ENCODE measurements around the gene RNPS1. TPM values are rescaled to one million over a fixed set of nuclear protein-coding genes. Genes with fewer than 3 reads are reported as not detected.
A peak's percentile ranks its signal among the peaks of the same experiment; 100 is the strongest.

The RNPS1 gene
- total RNA-seq, 1 donor = 81.1 TPM

DNA sequence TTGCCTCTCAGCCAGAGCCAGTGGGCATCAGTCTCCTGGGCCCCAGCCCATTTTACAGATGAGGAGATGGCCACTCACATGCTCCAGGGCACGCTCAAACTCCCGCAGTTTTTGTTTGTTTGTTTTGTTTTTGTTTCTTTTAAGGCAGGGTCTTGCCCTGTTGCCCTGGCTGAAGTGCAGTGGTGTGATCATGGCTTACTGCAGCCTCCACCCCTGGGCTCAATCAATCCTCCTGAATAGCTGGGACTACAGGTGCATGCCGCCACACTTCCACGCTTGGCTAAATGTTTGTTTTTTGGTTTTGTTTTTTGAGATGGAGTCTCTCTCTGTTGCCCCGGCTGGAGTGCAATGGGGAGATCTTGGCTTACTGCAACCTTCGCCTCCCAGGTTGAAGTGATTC lies 41.0 kb downstream of the RNPS1 start:
- peaks cover 54% of the 10 kb centered on the region for H4K20me1 ChIP-seq (ENCODE audit: insufficient read depth, low read length)
- H3K4me3 ChIP-seq (ENCODE audit: insufficient read depth, low read length) = no peak overlapping the region
- H3K36me3 ChIP-seq (ENCODE audit: insufficient read depth, low read length) = peaks cover 25% of the 10 kb centered on the region

DNA sequence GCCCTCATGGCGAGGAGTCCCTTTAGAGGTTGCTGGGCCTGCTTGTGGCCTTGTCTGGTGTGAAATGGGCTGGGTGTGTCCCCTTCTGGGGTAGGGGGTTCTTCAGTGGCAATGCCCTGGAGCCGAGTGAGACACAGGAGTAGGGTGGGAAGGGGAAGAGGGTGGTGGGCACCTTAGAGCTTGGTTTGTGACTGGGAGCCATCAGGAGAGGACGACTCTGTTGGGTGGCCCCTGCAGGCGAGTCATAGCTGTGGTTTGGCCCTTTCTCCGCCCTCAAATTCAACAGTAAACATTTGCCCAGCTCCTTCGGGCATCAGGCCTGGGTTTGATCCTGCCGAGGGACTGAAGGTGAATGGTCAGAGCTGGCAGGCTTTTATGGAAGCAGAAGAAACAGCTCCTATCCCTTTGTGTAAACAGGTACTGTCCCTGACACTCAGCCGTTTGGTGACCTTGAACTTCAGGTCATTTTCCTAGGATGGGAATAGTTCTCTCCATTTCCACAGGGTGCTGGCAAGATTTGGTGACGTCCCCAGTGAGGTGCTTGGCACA lies 41.6 kb downstream of the RNPS1 start:
- H4K20me1 ChIP-seq (ENCODE audit: insufficient read depth, low read length) = peaks cover 51% of the 10 kb centered on the region
- peaks cover 21% of the 10 kb centered on the region for H3K36me3 ChIP-seq (ENCODE audit: insufficient read depth, low read length)
- H3K4me3 ChIP-seq (ENCODE audit: insufficient read depth, low read length) = no peak overlapping the region
- no peak overlapping the region for H2AFZ ChIP-seq (ENCODE audit: low read length)
- H3K9me3 ChIP-seq (ENCODE audit: low read depth, low read length) = no peaks in the 10 kb centered on the region
- TF ChIP-seq, protein P1, sequence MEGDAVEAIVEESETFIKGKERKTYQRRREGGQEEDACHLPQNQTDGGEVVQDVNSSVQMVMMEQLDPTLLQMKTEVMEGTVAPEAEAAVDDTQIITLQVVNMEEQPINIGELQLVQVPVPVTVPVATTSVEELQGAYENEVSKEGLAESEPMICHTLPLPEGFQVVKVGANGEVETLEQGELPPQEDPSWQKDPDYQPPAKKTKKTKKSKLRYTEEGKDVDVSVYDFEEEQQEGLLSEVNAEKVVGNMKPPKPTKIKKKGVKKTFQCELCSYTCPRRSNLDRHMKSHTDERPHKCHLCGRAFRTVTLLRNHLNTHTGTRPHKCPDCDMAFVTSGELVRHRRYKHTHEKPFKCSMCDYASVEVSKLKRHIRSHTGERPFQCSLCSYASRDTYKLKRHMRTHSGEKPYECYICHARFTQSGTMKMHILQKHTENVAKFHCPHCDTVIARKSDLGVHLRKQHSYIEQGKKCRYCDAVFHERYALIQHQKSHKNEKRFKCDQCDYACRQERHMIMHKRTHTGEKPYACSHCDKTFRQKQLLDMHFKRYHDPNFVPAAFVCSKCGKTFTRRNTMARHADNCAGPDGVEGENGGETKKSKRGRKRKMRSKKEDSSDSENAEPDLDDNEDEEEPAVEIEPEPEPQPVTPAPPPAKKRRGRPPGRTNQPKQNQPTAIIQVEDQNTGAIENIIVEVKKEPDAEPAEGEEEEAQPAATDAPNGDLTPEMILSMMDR (IDR thresholded peaks at IDR 0.05; ENCODE audit: extremely low read depth, low read depth, low read length) = no peak
- peak; percentile 91 for DNase-seq (ENCODE audit: insufficient read length, low spot score, missing footprints)
- peak overlapping the region; percentile 5 for H3K27ac ChIP-seq (ENCODE audit: low read depth, low read length)
- H3K27me3 ChIP-seq (ENCODE audit: insufficient read depth, low read length) = no peaks in the 10 kb centered on the region
- peaks cover 14% of the 10 kb centered on the region for H3K4me1 ChIP-seq (ENCODE audit: insufficient read depth, low read length)
- H3K79me2 ChIP-seq (ENCODE audit: insufficient read depth, low read length) = peaks cover 64% of the 10 kb centered on the region
- peak overlapping the region; percentile 20 for H3K4me2 ChIP-seq (ENCODE audit: insufficient read depth, low read length)

More for the DNA sequence above, 41.0 kb downstream of the RNPS1 start:
- no peaks in the 10 kb centered on the region for H3K27me3 ChIP-seq (ENCODE audit: insufficient read depth, low read length)
- TF ChIP-seq, protein P1 (IDR thresholded peaks at IDR 0.05; ENCODE audit: extremely low read depth, low read depth, low read length) = no peak
- H3K4me1 ChIP-seq (ENCODE audit: insufficient read depth, low read length) = peaks cover 14% of the 10 kb centered on the region
- no peaks in the 10 kb centered on the region for H3K9me3 ChIP-seq (ENCODE audit: low read depth, low read length)
- no peak overlapping the region for H3K27ac ChIP-seq (ENCODE audit: low read depth, low read length)
- no peak for DNase-seq (ENCODE audit: insufficient read length, low spot score, missing footprints)
- no peak overlapping the region for H3K4me2 ChIP-seq (ENCODE audit: insufficient read depth, low read length)
- peaks cover 64% of the 10 kb centered on the region for H3K79me2 ChIP-seq (ENCODE audit: insufficient read depth, low read length)
- no peak overlapping the region for H2AFZ ChIP-seq (ENCODE audit: low read length)

GRCh38 chr16:2223942-2224486 lies 43.9 kb downstream of the RNPS1 start:
- Histone ChIP-seq H3K36me3 (ENCODE audit: insufficient read depth, low read length) (peaks cover 10% of the 10 kb centered on the region), H3K27me3 (ENCODE audit: insufficient read depth, low read length) (no peaks in the 10 kb centered on the region)

More at GRCh38 chr16:2223942-2224486, 43.9 kb downstream of the RNPS1 start:
- Histone ChIP-seq H3K79me2 (ENCODE audit: insufficient read depth, low read length) (peaks cover 54% of the 10 kb centered on the region), H3K4me3 (ENCODE audit: insufficient read depth, low read length) (peak overlapping the region; percentile 94), H3K4me2 (ENCODE audit: insufficient read depth, low read length) (peak overlapping the region; percentile 88), H3K9me3 (ENCODE audit: low read depth, low read length) (no peaks in the 10 kb centered on the region), H3K4me1 (ENCODE audit: insufficient read depth, low read length) (peaks cover 14% of the 10 kb centered on the region), H3K27ac (ENCODE audit: low read depth, low read length) (peak overlapping the region; percentile 72), H2AFZ (ENCODE audit: low read length) (peak overlapping the region; percentile 88), H4K20me1 (ENCODE audit: insufficient read depth, low read length) (peaks cover 39% of the 10 kb centered on the region)
- TF ChIP-seq, protein P1 (IDR thresholded peaks at IDR 0.05; ENCODE audit: extremely low read depth, low read depth, low read length) = peak; percentile 20
- peak; percentile 98 for DNase-seq (ENCODE audit: insufficient read length, low spot score, missing footprints)

Measured in osteoblast (primary cell).